ENCODE measurements around the gene BLM. TPM values are rescaled to one million over a fixed set of nuclear protein-coding genes. Genes with fewer than 3 reads are reported as not detected.
"Not testable (repeated sequence)": the region's sequence is repeated elsewhere in the genome, so short reads cannot be mapped to it uniquely, and the experiment has no call there.

BLM gene
- total RNA-seq, 1 donor from 2014 or later = 74.7 TPM

DNA sequence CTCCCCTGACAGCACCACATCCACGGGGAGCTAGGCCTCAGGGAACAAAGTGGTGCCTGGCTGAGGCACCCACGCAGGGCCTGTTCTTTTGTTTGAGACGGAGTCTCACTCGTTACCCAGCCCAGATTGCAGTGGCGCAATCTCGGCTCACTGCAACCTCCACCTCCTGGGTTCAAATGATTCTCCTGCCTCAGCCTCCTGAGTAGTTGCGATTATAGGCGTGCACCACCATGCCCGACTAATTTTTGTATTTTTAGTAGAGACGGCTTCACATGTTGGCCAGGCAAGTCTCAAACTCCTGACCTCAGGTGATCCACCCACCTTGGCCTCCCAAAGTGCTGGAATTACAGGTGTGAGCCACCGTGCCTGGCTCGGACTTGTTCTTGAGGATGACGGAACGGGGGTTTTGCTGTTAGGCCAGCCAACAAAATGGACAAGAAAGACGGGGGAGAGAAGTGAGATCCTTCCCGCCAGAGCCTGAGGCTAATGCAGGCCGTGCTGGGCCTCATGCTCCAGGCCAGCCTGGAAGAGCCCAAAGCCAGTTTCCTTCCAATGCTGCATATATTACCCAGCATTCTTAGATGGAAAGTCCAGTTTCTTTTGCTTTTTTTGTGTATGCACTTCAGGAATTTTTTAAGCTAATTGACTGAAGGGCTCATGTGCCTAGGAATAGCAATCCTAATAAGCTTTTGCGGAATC, 123.2 kb downstream of the BLM start:
- intact Hi-C loops (cut with micrococcal nuclease) = no loop called here

- intact Hi-C loops (cut with micrococcal nuclease) = no loop called here
Observed at GRCh38 chr15:90840954-90841353, 123.8 kb downstream of the BLM start.

DNA sequence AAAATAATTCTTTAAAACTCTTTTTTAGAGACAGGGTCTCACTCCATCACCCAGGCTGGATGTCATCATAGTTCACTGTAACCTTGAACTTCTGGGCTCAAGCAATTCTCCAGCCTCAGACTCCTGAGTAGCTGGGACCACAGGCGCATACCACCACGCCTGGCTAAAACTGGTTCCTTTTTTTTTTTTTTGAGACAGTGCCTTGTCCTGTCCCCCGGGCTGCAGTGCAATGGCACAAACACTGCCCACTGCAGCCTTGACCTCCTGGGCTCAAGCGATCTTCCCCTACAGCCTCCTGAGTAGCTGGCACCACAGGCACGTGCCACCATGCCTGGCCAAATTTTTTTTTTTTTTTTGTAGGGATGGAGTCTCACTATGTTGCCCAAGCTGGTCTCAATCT, 127.5 kb downstream of the BLM start:
- intact Hi-C loops (cut with micrococcal nuclease) = loop anchor here (1.0 kb wide), 1 partner anchor 7 kb away; no protein-coding TSS in a partner anchor

GRCh38 chr15:90845201-90845949, 128.2 kb downstream of the BLM start:
- intact Hi-C loops (cut with micrococcal nuclease) = loop anchor here (1.0 kb wide), 1 partner anchor 8 kb away; no protein-coding TSS in a partner anchor

GRCh38 chr15:90849424-90849823, 132.3 kb downstream of the BLM start:
- intact Hi-C loops (cut with micrococcal nuclease) = not testable (repeated sequence)

- intact Hi-C loops (cut with micrococcal nuclease) = loop anchor here (10.0 kb wide), 1 partner anchor 1606 kb away; the partner anchor contains the start of gene FANCI
Observed at GRCh38 chr15:90851114-90851513, 134.0 kb downstream of the BLM start.

DNA sequence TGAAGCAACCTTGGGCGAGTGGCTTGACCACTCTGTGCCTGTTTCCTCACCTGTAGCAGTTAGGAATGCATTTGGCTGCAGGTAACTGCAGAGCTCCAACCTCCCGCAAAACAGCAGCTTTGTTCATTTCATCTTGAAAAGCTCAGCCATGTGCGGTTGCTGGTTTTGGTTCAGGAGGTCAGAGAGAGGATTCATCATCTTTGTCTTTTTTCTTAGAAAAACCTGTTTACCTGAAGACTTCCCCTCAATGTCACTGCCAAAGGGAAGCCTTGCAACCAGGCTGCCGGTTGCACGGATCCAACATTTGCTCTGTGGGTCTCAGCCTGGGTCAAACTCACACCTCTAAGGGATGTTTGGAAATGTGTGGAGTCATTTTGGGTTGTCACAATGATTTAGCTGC, 134.8 kb downstream of the BLM start:
- intact Hi-C loops (cut with micrococcal nuclease) = loop anchor here (1.0 to 10.0 kb wide), 9 partner anchors 14 to 1607 kb away; partner anchors contain the start of gene FANCI

DNA sequence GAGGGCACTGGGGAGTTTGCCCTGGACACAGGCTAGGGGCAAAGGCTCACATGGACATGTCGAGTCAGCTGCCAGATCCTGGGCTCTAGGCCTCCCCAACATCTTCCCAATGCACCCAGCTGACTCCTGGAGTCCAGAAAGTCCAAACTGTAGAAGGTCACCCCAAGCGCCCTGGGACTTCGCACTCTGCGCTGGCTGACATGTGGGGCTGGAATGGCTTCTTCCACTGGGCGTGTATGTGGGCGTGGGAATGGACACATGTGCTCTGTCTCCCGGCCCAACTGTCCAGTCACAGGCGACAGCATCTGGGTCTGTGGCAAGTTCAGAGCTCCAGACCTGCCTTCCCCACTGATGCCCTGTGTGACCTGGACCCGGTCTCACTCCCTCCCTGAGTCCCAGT, 138.0 kb downstream of the BLM start:
- intact Hi-C loops (cut with micrococcal nuclease) = loop anchor here (10.0 kb wide), 1 partner anchor 1610 kb away; the partner anchor contains the start of gene FANCI

GRCh38 chr15:90857337-90857736, 140.2 kb downstream of the BLM start:
- intact Hi-C loops (cut with micrococcal nuclease) = loop anchor here (10.0 kb wide), 1 partner anchor 1613 kb away; the partner anchor contains the start of gene FANCI

DNA sequence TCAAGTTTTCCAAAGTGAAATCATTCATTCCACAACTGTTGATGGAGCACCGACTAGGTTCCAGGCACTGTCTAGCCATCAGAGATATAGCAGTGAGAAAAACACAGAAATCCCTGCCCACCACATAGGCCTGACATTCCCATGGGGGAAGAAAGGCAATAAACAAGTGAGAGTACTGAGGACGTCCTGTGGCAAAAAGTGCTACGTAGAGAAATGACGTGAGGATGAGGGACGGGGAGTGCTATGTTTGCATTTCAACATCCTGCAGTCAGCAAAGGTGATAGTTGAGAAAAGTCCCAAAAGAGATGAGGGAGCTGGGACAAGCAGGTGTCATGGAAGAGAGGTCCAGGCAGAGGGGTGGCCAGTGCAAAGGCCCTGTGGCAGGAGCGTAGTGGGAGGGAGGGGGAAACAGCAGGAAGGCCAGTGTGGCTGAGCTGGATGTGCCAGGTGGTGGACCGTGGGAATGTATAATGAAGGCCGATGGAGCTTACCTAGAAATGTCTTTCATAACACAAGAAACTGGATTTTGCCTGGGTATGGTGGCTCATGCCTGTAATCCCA, 140.8 kb downstream of the BLM start:
- intact Hi-C loops (cut with micrococcal nuclease) = loop anchor here (10.0 kb wide), 1 partner anchor 1613 kb away; the partner anchor contains the start of gene FANCI

DNA sequence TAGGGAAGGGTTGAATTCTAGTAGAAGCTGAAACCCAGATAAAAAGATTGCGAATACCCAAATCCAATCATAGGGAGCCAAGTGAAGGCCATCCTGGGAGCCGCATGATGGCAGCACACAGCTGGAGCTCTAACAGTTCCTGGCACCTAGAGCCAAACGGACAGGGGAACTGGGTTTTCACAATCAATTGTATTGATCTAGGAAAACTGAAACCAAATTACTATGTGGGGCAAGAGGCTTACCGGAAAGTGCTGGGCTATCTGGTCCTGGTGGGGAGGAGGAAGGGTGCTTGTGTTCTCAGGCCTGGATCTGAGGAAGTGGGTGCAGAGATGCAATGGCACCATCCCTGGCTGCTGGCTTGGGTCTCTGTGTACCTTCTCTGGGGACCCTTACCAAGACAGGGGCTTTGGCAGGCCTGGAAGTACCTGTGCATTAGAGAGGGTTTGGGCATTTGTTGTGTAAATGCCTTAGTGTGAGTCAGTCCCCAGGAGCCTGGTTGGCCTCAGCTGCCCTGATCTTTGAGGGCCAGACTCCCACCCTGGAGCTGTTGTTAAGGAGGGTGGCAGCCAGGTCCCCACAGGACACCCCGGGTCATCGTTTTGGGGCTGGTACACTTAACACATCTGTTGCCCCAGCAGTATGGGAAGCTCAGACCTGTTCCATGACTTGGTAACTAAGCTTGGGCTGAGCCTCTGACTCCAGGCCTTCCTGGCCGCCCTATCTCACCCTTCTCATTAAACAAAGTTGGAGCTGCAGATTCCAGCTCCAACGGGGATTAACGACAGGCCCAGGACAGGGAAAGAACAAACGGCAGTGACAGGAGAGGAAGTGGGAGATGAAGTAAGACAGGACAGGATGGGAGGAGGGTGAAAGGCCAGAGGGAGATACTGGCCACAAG, 142.3 kb downstream of the BLM start:
- intact Hi-C loops (cut with micrococcal nuclease) = loop anchor here (10.0 kb wide), 1 partner anchor 1615 kb away; the partner anchor contains the start of gene FANCI

DNA sequence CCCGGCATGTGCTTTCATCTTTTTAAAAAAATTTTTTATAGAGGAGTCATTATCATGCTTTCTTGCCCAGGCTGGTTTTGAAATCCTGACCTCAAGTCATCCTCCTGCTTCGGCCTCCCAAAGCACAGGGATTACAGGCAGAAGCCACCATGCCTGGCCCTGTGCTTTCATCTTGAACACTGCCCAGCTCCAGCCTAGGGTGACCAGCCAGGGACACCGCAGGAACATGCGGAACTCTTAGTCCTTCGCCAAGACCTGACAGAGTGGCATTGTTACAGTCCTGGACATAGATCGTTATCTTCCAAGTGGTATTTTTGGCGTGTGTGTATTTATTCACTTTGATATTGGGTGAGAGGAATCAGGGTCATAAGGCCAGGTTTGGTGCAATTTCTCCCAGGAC, 143.3 kb downstream of the BLM start:
- intact Hi-C loops (cut with micrococcal nuclease) = no loop called here

GRCh38 chr15:90860942-90861675, 144.0 kb downstream of the BLM start:
- intact Hi-C loops (cut with micrococcal nuclease) = no loop called here

DNA sequence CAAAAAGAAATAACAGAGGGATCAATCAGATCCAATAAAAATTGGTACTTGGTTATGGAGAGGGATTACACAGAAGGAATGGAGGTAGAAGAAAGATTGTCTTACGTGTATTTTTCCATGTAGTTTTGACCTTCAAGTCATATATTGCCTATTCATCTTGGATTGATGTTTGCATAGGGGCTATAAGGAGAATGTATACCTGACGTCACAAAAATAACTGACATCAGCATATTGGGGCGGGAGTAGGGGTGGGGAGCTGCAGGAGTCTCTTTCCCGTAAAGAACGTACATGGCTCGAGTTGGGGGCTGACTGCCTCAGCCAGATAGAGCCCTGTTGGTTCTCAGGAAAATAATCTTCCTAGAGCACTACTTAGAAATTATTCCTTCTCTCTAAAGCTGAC, 145.3 kb downstream of the BLM start:
- intact Hi-C loops (cut with micrococcal nuclease) = no loop called here

GRCh38 chr15:90862964-90863778, 146.0 kb downstream of the BLM start:
- intact Hi-C loops (cut with micrococcal nuclease) = no loop called here

- intact Hi-C loops (cut with micrococcal nuclease) = no loop called here
Observed at GRCh38 chr15:90863987-90864386, 146.8 kb downstream of the BLM start.

- intact Hi-C loops (cut with micrococcal nuclease) = no loop called here
Observed at GRCh38 chr15:90864507-90864906, 147.4 kb downstream of the BLM start.

- intact Hi-C loops (cut with micrococcal nuclease) = no loop called here
Observed at GRCh38 chr15:90865702-90866101, 148.6 kb downstream of the BLM start.

Measured in T-helper 1 cell treated with Interleukin-12 subunit alpha and Interleukin-12 subunit beta and Interleukin-4 antibody, amounts not matched to agents 30 ng/mL and 1 ng/mL, for 36 hours (primary cell).